Stimulated activated CD4-positive, alpha-beta T cell treated with anti-CD3 and anti-CD28 coated beads, TNF-alpha, amount 100 ng/mL, for 4 hours (primary cell): ENCODE results near the gene CYP26C1.

Source experiments
- DNase-seq, 3 experiments: peaks; one replicate each; pipeline ENCODE4 v3.0.0-alpha.2; 2020; ENCODE audit warnings: low read depth in 3 of 3

Gene CYP26C1

DNA sequence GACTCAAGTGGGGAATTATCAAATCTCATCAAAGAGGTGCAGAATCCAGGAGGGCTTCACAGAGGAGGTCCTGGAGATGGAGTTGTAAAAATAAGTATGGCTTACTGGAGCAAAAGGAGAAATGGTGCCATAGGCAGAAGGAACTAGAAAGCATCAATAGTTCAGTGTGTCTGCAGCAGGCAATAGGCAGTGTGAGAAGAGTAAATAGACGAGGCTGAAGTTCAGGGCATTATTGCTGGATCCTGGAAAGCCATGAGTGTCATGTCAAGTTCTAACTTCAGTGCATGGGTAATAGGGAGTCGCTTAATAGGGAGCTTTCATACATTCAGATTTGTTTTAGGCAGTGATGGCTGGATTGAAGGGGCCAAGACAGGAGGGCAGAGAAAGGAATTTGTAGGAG is 52.4 kb downstream of the CYP26C1 start:
- DNase-seq = no peak

DNA sequence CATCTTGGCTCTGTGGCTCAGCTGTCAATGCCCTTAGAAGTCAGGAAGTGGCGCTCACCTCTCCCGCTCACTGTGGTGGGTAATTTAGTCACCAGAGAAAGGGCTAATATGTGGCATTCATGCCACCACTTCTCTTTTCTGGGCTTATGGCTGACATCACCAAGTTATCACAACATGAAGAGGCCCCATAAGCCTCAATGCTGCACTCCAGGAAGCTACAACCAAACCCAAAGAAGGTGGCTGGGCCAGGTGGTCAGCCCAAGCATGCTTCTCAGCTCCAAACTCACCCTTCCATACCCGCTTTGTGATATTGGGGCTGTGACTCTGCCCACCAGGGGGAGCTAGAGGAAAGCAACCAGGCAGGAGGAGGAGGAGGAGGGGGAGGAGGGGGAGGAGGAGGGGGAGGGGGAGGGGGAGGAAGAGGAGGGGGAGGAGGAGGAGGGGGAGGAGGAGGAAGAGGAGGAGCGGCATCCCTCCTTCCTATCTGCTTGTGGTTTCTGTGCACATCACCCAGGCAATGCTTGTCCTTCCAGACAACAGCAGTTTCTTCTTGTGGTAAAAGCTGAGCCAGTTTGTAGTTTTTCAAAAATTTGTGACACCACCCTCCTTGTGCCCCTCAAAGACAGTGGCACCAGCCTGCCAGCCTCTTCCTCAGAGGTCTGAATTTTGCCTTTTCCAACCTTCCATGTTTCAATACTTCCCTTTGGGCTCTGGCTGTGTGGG is 55.2 kb downstream of the CYP26C1 start:
- DNase-seq = peak; percentile 42 to 52 (median 50)
